IPS-11a (cell line): ENCODE results near the gene NUDT16L1.
"Not testable (repeated sequence)": the region's sequence is repeated elsewhere in the genome, so short reads cannot be mapped to it uniquely, and the experiment has no call there.

ENCODE experiments used
- H3K4me3 ChIP-seq: one replicate; pipeline ENCODE4 v1.5.1; 2013; ENCODE audit warnings: low read depth, low read length, control low read depth

The NUDT16L1 gene

DNA sequence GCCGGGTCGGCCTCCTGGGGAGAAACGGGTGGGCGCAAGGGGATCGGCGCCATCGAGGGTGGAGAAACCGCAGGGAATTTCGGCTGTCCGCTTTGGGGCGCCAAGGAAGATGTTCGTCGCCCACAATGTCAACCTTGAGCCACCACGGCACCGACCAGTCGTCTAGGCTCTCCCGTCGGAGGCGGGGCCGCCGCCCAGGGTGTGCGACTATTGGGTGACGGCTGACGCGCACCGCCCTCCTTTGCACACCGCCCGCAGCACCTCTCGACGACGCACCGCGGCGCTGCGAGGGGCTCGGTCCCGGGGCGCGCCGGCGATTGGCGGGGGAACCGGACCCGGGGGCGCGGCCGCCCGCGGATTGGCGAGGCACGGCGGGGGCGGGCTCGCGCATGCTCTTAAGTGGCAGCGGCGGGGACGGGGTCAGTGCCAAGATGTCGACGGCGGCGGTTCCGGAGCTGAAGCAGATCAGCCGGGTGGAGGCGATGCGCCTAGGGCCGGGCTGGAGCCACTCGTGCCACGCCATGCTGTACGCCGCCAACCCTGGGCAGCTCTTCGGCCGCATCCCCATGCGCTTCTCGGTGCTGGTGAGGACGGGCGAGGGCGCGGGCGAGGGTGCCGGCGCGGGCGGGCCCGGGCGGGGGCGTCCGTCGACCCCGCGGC lies at the start of gene NUDT16L1:
Gene NUDT16L1 (plus strand): TSS at position 267 of the 660 bp plus-strand sequence. CDS start 165 bp downstream, at position 432.
- peak within 1 kb of the TSS; percentile 92 for H3K4me3 ChIP-seq

DNA sequence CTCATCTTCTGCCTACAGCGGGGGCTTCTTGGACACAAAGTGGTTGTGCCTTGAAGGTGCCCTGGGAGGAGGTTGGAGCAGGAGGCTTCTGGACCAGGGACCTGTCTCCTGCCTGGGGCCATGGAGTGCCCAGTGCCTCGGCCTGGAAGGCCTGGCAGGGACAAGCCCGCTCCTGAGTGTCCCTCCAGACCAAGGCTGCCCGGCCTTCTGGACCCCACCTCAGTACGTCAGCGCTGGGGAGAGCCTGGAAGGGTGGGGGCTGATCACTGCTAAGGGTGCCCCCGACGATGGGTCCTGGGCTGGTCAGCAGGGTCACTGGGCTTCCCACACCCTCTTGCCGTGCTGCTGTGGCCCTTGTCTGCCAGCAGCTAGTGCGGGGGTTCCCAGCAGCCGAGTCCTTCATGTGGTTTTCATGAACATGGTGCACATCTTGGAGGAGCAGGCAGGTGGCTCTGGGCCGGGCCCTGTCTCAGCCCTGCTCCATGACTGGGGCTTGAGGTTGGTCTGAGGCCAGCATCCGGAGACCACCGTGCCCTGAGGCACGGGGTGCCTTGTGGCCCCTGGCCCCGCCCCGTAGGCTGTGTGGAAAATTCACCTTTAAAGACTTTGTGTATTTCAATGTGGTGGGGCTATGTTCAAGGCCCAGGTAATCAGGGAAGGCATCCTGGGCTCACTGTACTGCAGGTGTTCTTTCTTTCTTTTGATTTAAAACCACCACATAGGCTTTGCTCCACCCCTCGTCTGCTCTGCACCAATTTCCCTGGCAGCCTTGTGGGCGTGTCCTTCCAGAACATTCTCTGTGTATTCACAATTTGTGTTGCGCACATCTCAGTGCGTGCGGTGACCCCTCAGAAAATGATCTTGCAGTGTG lies 46.4 kb upstream of the NUDT16L1 start:
- H3K4me3 ChIP-seq, result no peak overlapping the region

DNA sequence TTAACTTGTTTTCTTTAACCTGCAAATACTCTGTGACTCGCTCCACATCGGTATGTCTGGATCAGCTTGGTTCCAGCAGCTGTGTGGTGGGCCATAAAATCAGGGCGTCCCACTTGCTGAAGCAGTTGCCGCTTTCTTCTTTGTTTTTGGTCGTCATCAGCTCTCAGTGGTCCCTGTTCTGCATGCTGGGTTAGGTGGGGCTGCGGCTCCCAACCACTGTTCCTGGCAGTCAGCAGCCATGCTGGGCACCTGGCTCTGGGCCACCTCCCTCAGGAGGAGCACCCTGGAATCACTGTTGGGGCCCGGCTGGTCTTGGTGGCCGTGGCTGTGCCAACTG lies 45.8 kb upstream of the NUDT16L1 start:
- H3K4me3 ChIP-seq, result no peak overlapping the region

DNA sequence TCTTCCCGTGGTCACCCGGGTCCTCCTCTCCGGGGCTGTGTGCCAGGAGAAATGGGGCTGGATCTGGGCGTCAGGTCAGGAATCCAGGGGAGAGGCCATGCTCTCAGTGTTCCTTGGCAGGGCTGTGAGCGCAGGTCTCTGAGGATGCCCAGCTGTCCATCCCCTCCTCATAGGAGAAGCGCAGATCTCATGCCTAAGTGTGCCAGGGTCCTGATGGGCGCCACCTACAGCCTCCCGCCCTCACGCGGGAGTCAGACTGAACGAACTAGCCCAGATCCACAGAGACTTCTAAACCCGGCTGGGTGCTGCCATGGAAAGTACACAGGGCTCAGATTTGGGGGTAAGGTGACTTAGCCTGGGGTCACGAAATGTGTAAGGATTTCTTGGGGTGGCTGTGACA lies 44.4 kb upstream of the NUDT16L1 start:
- no peak overlapping the region for H3K4me3 ChIP-seq

GRCh38 chr16:4649744-4650442 lies 43.5 kb upstream of the NUDT16L1 start:
- H3K4me3 ChIP-seq, result no peak overlapping the region

DNA sequence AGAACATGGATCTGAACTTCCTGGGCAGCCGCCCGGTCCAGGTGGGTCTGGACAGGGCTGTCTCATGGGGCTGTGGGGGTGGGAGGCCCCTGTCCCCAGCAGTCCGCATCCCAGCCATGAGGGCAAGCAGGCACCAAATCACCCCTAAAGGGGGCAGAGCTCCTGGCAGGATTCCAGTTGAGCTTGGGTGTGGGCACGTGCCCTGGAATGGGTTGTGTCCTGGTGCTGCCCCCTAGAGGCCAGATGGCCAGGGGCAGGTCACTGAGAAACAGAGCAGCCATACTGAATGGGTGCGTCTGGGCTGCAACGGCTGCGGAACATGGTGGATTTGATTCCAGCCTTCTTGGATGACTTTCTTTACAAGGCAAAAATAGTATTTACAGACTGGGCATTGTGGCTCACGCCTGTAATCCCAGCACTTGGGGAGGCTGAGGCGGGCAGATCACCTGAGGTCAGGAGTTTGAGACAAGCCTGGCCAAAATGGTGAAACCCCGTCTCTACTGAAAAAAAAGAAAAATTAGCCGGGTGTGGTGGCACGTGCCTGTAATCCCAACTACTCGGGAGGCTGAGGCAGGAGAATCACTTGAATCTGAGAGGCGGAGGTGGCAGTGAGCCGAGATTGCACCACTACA lies 42.8 kb upstream of the NUDT16L1 start:
- H3K4me3 ChIP-seq, result not testable (repeated sequence)

DNA sequence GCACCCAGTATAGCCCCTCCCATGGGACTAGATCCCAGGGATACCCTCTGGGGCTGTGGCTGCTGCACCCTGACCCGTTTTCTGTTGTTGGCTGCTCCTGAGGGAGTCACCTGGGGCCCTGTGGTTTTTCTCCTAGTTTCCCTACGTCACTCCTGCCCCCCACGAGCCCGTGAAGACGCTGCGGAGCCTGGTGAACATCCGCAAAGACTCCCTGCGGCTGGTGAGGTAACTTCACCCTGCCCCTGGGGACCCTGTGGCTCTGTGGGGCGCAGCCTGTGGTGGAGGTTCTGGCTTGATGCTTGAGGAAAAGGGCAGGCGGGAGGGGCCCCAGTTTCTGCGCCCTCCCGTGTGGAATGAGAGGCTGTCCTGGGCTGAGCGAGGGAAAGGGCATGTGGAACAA lies 41.5 kb upstream of the NUDT16L1 start:
- H3K4me3 ChIP-seq, result no peak overlapping the region

DNA sequence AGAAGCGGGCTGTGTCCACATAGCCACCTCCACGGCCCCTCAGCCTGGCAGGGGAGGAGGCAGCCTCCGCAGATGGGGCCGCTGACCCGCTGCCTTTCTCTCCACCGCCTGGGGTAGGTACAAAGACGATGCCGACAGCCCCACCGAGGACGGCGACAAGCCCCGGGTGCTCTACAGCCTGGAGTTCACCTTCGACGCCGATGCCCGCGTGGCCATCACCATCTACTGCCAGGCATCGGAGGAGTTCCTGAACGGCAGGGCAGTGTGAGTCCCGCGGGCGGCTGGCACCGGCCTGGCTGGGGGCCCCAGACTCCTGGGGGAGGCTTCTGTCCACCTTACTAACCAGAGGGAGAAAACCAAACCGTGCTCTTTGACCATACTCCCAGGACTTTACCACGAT lies 40.8 kb upstream of the NUDT16L1 start:
- H3K4me3 ChIP-seq, result no peak overlapping the region

DNA sequence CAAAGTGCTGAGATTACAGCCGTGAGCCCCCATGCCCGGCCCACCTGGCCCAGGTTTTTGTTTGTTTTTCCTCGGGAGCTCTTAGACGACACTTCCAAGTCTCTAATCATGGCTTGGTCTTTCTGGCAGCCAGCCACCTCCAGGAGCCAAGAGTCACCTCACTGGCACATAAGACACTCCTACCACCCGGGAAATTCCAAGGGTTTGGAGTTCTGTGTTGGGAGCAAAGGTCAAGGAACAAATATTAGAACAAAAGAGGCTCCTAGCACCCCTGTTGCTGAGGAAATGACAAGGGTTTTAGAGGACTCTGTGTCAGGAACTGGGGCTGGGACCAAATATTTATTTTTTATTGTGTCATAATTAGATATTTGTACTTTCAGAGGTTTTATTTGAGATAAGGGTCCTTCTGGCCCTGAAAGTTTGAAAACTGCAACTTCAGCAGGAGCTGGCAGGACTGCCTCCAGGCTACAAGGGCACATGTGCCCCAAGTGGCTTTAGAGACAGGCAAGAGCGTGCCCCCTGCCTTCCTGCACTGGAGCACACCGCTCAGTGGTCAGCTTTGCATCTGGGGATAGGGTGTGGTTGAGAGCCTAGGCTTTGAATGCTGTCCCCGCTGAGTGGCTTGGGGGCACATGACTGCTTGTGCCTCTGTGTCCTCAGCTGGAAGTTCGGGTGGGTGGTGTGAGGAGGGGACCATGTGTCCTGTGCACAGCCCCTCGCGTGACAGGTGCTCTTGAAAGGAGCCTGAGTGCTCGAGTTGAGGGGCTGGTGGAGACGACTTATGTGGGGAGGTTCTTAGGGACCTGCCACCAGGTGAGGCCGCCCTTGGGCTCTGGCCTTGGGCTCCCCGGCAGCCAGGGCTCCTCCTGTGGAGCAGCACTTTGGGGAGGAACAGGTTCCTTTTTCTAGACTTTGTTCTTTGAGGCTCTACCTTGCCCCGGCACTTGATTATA lies 39.1 kb upstream of the NUDT16L1 start:
- no peak overlapping the region for H3K4me3 ChIP-seq

DNA sequence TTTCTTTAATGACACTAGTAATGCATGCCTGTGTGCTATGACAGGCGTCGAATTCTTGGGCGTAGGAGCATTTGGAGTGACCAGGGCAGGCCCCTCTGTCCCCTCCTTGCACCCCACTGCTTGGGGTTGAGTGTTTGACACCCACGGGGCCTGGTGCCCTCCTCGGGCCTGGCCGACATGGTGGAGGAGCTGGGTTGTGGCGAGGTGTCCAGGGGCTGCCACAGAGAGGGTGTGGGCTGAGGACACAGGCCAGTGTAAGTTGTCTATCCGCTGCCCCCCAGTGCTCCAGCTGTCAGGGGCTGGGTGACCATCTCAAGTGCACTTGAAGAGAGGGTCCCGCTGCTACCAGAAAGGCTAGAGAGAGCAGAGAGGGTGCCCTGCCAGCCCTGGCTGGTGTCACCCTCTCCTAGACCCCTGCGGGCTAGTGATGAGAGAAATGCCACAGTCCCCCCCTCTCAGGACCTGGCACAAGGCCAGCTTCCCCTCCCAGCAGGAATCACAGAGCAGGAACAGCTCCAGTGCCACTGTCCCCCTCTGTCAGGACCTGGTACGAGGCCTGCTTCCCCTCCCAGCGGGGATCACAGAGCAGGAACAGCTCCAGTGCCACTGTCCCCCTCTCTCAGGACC lies 38.3 kb upstream of the NUDT16L1 start:
- H3K4me3 ChIP-seq, result no peak overlapping the region

DNA sequence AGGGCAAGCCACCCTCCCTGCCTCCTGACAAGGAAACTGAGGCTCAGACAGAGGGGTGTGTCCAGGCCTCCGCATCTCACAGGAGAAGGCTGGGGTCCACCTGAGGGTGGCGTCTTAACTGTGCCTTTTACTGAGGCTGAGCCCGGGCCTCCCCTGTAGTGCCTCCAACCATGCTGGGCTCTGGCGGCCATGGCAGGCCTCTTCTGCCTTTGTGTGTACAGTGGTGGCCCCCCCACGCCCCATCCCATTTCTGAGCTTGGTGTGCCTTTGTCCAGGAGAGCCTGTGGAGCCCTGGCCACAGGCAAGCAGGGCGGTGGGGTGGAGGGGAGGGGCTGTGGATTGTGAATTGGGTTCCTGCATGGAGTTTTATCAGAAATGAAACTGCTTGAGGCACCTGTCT lies 37.6 kb upstream of the NUDT16L1 start:
- no peak overlapping the region for H3K4me3 ChIP-seq

DNA sequence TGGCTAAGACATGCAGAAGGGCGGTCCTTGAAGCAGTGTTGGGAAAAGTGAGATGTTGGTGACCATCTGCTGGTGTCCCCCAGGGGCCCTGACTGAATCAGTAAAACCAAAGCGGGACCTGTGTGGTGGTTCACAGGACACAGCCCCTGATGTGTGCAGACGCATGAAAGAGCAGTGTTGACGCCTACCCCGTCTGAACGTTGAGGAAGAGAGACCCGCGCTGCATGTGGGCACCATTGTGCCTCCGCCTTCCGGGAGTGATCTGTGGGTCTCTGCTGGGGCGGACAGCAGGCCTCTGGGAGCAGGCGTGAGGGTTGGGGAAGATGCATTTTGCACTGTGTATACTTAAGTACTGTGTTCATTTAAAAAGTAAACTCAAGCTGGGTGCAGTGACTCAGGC lies 37.1 kb upstream of the NUDT16L1 start:
- H3K4me3 ChIP-seq, result no peak overlapping the region

DNA sequence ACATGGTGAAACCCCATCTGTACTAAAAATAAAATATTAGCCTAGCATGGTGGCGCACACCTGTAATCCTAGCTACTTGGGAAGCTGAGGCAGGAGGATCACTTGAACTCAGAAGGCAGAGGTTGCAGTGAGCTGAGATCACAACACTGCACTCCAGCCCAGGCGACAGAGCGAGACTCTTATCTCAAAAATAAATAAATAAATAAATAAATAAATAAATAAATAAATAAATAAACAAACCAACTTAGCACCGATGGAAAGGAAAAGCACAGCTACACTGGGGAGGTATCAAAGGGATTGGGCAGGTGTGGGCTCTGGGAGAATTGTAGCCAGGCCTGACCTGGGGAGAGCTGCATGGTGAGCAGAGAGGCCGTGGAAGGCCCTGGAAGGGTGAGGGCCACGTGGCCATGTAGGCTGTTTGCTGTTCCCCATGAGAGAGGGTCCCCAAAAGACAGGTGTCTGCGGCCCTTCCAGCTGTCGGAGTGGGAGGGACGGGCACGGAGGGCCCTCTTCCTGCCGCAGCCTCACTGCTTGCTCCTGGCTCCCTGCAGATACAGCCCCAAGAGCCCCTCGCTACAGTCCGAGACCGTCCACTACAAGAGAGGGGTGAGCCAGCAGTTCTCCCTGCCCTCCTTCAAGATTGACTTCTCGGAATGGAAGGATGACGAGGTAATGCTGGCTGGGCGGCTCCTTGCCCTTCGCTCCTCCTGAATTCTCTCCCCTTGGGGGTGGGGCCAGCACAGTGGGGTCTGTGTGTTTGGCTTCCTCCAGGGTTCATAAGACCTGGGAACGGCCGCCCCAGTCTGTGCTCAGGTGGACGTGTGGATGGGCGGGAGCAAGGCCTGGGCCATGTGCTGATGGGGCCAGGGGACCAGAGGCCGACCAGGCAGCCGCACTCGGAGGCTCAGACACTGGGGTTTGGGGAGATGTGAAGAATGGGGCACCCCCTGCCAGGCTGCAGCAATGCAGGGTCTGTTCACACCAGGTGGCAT lies 36.4 kb upstream of the NUDT16L1 start:
- H3K4me3 ChIP-seq, result no peak overlapping the region

DNA sequence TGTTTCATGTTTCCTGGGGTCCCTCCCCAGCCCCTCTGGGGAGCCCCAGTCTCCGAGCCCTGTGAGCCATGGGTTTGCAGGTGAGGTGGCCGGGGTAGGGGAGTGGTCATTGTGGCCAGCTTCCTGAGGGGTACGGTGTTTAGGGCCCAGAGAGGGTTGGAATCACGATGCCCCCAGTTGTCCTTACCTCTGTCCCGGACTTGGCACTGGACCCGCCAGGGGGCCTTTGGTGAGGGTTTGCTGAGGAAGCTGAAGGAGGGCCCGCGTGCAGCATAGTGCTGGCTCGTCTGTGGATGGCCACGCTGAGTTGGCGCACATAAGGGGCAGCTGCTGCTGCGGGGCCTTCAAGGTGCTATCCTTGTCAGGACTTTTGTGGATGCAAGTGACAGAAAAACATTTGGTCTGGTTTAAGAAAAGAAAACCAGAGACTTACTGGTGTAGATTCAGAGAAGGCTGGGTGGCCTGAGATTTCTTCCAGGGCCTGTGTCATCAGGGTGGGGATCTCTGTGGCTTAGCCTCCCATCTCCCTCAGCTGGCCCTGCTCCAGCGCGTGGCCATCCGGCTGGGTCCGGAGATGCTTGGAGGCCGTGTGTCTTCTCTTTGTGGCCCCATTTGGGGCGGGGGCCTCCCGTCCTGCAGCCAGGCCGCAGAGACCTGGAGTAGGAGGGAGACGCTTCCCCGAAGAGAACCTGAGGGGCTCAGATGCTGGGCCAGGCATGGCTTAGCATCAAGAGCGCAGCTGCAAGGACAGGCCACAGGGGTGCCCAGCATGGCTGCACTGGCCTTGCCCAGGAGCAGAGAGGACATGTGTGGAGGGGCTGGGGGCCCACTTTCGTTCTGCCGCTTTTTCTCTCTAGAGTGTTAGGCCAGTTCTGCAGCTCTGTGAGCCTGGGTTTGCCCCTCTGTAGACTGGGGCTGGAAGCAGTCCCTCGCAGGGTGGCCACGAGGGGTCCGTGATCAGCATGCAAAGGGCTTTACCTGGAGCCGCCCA lies 33.7 kb upstream of the NUDT16L1 start:
- no peak overlapping the region for H3K4me3 ChIP-seq

- no peak overlapping the region for H3K4me3 ChIP-seq
These were observed 32.8 kb upstream of the NUDT16L1 start for GRCh38 chr16:4660454-4661007.

DNA sequence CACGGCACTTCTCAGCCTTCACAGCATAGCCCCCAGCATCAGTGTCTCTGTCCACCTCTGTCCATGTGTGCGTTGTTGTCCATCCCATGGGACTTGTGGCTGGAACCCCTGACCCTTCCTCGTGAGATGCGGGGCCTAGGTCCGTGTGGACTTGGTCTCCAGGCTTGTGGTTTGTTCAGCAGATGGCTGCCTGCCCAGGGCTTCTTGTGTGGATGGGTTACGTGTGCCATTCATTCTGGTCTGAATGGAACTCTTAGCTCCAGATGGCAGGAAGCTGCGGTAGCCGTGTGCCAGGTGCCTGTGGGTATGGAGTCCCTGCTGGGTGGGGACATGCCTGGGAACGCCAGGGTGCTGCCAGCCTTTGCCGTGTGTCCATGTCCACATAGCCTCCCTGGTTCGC lies 31.7 kb upstream of the NUDT16L1 start:
- no peak overlapping the region for H3K4me3 ChIP-seq

- no peak overlapping the region for H3K4me3 ChIP-seq
These were observed 29.9 kb upstream of the NUDT16L1 start for GRCh38 chr16:4663465-4663776.
